Thyroid gland (tissue), 4 donors: ENCODE data around the gene IFFO2.
"Not testable (repeated sequence)": the region's sequence is repeated elsewhere in the genome, so short reads cannot be mapped to it uniquely, and the experiment has no call there.

Source experiments
- CTCF ChIP-seq, 6 experiments: fragments of 200-600 bp in 3 of 6; fragments of 450-650 bp in 3 of 6; sonication (generic) in 3 of 6; IDR thresholded peaks; one replicate each; pipeline ENCODE4 v1.5.1; 2016 to 2019; ENCODE audit warnings: antibody characterized with exemption in 6 of 6, mild to moderate bottlenecking in 2 of 6, inconsistent platforms in 1 of 6, moderate library complexity in 1 of 6
- POLR2A ChIP-seq, 2 donors: fragments of 450-650 bp; IDR thresholded peaks; one replicate each; pipeline ENCODE4 v1.6.1; 2017; ENCODE audit warnings: antibody characterized with exemption in 2 of 2, mild to moderate bottlenecking in 2 of 2, moderate library complexity in 1 of 2

- not testable (repeated sequence) for TF ChIP-seq CTCF, POLR2A (IDR thresholded peaks at IDR 0.05)
Measured at GRCh38 chr1:18891858-18892257, 64.6 kb downstream of the IFFO2 start.
